Hepatocyte (in vitro differentiated cells): ENCODE measurements around the gene GRID2. TPM values are rescaled to one million over a fixed set of nuclear protein-coding genes. Genes with fewer than 3 reads are reported as not detected.

Experiments
- DNase-seq: peaks from one replicate; pipeline ENCODE4 v3.0.0-alpha.2; 2016; ENCODE audit warnings: low spot score
- H2AFZ ChIP-seq: fragments of 200-600 bp; sonication (generic); 2 replicates; pipeline ENCODE4 v1.6.0; 2016; ENCODE audit warnings: antibody characterized with exemption, mild to moderate bottlenecking
- H3K27ac ChIP-seq: fragments of 200-600 bp; sonication (generic); 2 replicates; pipeline ENCODE4 v1.5.1; 2016; ENCODE audit warnings: mild to moderate bottlenecking
- H3K27me3 ChIP-seq: fragments of 200-600 bp; sonication (generic); 2 replicates; pipeline ENCODE4 v1.6.1; 2016
- H3K36me3 ChIP-seq: fragments of 200-600 bp; sonication (generic); replicated peaks from 2 replicates; pipeline ENCODE4 v1.5.1; 2016; ENCODE audit warnings: low read depth; ENCODE audit not compliant: insufficient read depth
- H3K4me1 ChIP-seq: fragments of 200-600 bp; sonication (generic); 2 replicates; pipeline ENCODE4 v1.5.1; 2016; ENCODE audit warnings: mild to moderate bottlenecking, moderate library complexity; ENCODE audit not compliant: insufficient read depth
- H3K4me2 ChIP-seq: fragments of 200-600 bp; sonication (generic); 2 replicates; pipeline ENCODE4 v1.6.0; 2016
- H3K4me3 ChIP-seq: fragments of 200-600 bp; sonication (generic); 2 replicates; pipeline ENCODE4 v1.5.1; 2016; ENCODE audit warnings: mild to moderate bottlenecking
- H3K79me2 ChIP-seq: fragments of 200-600 bp; sonication (generic); 2 replicates; pipeline ENCODE4 v1.6.0; 2017; ENCODE audit warnings: mild to moderate bottlenecking
- H3K9me2 ChIP-seq: fragments of 200-600 bp; sonication (generic); replicated peaks from 2 replicates; pipeline ENCODE4 v1.6.0; 2017; ENCODE audit warnings: mild to moderate bottlenecking; ENCODE audit not compliant: insufficient read depth
- H3K9me3 ChIP-seq: fragments of 200-600 bp; sonication (generic); 2 replicates; pipeline ENCODE4 v1.5.1; 2016; ENCODE audit warnings: low read depth, mild to moderate bottlenecking
- H4K20me1 ChIP-seq: fragments of 200-600 bp; sonication (generic); 2 replicates; pipeline ENCODE4 v1.6.0; 2016; ENCODE audit warnings: mild to moderate bottlenecking; ENCODE audit not compliant: insufficient read depth, poor library complexity, severe bottlenecking
- EZH2 ChIP-seq: fragments of 200-600 bp; sonication (generic); IDR thresholded peaks from 2 replicates; pipeline ENCODE4 v1.6.1; 2016; ENCODE audit warnings: antibody characterized with exemption, mild to moderate bottlenecking, borderline replicate concordance
- EZH2phosphoT487 ChIP-seq: fragments of 200-600 bp; sonication (generic); IDR thresholded peaks from one replicate; pipeline ENCODE4 v1.6.1; 2018; ENCODE audit warnings: antibody characterized with exemption, mild to moderate bottlenecking, low read depth, moderate library complexity; ENCODE audit not compliant: unreplicated experiment, severe bottlenecking
- WGBS: methylation state at CpG from one replicate; pipeline ENCODE4 v1.1.6; 2016; ENCODE audit warnings: low lambda C conversion rate; ENCODE audit errors: missing lambda C conversion rate; 5-methylcytosine and 5-hydroxymethylcytosine counted together
- polyA plus RNA-seq: library from polyadenylated mRNA; unstranded; fragments of >200 nt; fragmentation: Nextera tagmentation; extraction: Ambion mirVana; gene quantifications from 2 replicates; pipeline ENCODE4 v1.2.1, GENCODE V29; 2016
- total RNA-seq: library from RNA; depleted of rRNA; stranded (reverse); fragments of >200 nt; gene quantifications from 2 replicates; pipeline ENCODE4 v1.2.3, GENCODE V29; 2014
- TF ChIP-seq, protein P1 (sequence below): fragments of 200-600 bp; sonication (generic); IDR thresholded peaks from 2 replicates; pipeline ENCODE4 v1.5.1; 2016; ENCODE audit warnings: antibody characterized with exemption, mild to moderate bottlenecking; ENCODE audit not compliant: poor library complexity

Gene GRID2
- total and polyA plus RNA-seq, 2 experiments from 2014 or later = 0.53 to 3.5 TPM

- no peak overlapping the region for H3K4me3 ChIP-seq
- no peaks in the 10 kb centered on the region for H3K9me2 ChIP-seq
- WGBS = 65% methylated on average over 3 of the region's 3 CpGs
- TF ChIP-seq, protein P1, sequence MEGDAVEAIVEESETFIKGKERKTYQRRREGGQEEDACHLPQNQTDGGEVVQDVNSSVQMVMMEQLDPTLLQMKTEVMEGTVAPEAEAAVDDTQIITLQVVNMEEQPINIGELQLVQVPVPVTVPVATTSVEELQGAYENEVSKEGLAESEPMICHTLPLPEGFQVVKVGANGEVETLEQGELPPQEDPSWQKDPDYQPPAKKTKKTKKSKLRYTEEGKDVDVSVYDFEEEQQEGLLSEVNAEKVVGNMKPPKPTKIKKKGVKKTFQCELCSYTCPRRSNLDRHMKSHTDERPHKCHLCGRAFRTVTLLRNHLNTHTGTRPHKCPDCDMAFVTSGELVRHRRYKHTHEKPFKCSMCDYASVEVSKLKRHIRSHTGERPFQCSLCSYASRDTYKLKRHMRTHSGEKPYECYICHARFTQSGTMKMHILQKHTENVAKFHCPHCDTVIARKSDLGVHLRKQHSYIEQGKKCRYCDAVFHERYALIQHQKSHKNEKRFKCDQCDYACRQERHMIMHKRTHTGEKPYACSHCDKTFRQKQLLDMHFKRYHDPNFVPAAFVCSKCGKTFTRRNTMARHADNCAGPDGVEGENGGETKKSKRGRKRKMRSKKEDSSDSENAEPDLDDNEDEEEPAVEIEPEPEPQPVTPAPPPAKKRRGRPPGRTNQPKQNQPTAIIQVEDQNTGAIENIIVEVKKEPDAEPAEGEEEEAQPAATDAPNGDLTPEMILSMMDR = no peak
- TF ChIP-seq EZH2 (no peak), EZH2phosphoT487 (no peak)
- no peak overlapping the region for H3K27ac ChIP-seq
- H3K4me1 ChIP-seq = no peaks in the 10 kb centered on the region
- H3K9me3 ChIP-seq = no peaks in the 10 kb centered on the region
- H3K79me2 ChIP-seq = no peaks in the 10 kb centered on the region
- no peaks in the 10 kb centered on the region for H3K36me3 ChIP-seq
- no peak overlapping the region for H2AFZ ChIP-seq
- no peak overlapping the region for H3K4me2 ChIP-seq
- DNase-seq = no peak
- H3K27me3 ChIP-seq = no peaks in the 10 kb centered on the region
- H4K20me1 ChIP-seq = no peaks in the 10 kb centered on the region
Observed at GRCh38 chr4:93529692-93530372, 1226.1 kb downstream of the GRID2 start.

GRCh38 chr4:93532234-93532633 lies 1228.5 kb downstream of the GRID2 start:
- Histone ChIP-seq H3K79me2 (no peaks in the 10 kb centered on the region), H3K4me2 (no peak overlapping the region), H4K20me1 (no peaks in the 10 kb centered on the region), H2AFZ (no peak overlapping the region), H3K4me3 (no peak overlapping the region), H3K27ac (no peak overlapping the region), H3K27me3 (no peaks in the 10 kb centered on the region), H3K9me3 (no peaks in the 10 kb centered on the region), H3K4me1 (no peaks in the 10 kb centered on the region), H3K9me2 (no peaks in the 10 kb centered on the region), H3K36me3 (no peaks in the 10 kb centered on the region)
- WGBS = 88% methylated on average over 1 of the region's 1 CpG
- DNase-seq = no peak
- TF ChIP-seq EZH2 = no peak
- no peak for TF ChIP-seq EZH2phosphoT487
- TF ChIP-seq, protein P1 = no peak

DNA sequence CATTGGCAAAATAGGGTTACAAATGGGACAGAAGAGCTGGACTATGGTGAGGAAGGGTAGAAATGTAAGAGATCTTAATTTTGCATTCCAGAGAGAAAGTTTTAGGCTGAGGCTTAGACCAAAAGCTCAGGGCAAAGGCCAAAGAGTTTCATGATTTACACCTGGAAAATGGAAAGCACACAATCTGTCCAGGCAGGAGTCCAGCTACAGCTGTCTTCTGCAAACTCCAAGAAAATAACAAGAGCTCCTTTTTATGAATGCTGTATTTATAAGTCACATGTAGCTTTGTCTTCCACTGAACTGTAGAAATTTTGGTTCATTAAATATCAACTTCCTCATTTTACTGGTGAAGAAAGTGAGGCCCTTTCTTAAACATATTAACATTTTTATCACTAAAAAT lies 1236.8 kb downstream of the GRID2 start:
- Histone ChIP-seq H3K27ac (no peak overlapping the region), H3K9me2 (no peaks in the 10 kb centered on the region), H4K20me1 (no peaks in the 10 kb centered on the region), H2AFZ (no peak overlapping the region), H3K27me3 (no peaks in the 10 kb centered on the region), H3K4me1 (no peaks in the 10 kb centered on the region), H3K4me2 (no peak overlapping the region), H3K4me3 (no peak overlapping the region), H3K36me3 (no peaks in the 10 kb centered on the region), H3K9me3 (no peaks in the 10 kb centered on the region), H3K79me2 (no peaks in the 10 kb centered on the region)
- DNase-seq = no peak
- TF ChIP-seq EZH2 (no peak), EZH2phosphoT487 (no peak)
- TF ChIP-seq, protein P1 = no peak

DNA sequence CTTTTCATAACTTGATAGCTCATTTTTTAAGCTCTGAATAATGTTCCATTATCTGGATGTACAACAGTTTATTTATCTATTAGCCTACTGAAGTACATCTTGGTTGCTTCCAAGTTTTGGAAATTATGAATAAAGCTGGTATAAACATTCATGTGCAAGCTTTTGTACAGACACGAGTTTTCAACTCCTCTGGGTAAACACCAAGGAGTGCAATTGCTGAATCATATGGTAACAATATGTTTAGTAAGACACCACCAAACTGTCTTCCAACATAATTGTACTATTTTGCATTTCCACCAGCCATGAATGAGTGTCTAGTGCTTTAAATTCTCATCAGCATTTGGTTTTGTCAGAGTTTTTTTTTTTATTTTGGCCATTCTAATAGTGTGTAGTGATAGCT lies 1258.1 kb downstream of the GRID2 start:
- DNase-seq = no peak
- Histone ChIP-seq H3K9me3 (no peaks in the 10 kb centered on the region), H3K4me1 (no peaks in the 10 kb centered on the region), H3K79me2 (no peaks in the 10 kb centered on the region), H3K36me3 (no peaks in the 10 kb centered on the region), H3K4me3 (no peak overlapping the region), H3K9me2 (no peaks in the 10 kb centered on the region), H3K27ac (no peak overlapping the region), H2AFZ (no peak overlapping the region), H3K27me3 (no peaks in the 10 kb centered on the region), H3K4me2 (no peak overlapping the region), H4K20me1 (no peaks in the 10 kb centered on the region)
- TF ChIP-seq, protein P1 = no peak
- TF ChIP-seq EZH2 (no peak), EZH2phosphoT487 (no peak)
- 82% methylated on average over 1 of the region's 1 CpG for WGBS
